ENCODE measurements around the gene RALA.

GRCh38 chr7:39734633-39735004, 111.2 kb downstream of the RALA start:
- TF ChIP-seq POLR2AphosphoS5 (IDR thresholded peaks at IDR 0.05; ENCODE audit: low read depth, low read length) (no peak), POLR2A (IDR thresholded peaks at IDR 0.05; ENCODE audit: low read depth, low read length) (no peak), SPI1 (IDR thresholded peaks at IDR 0.05; ENCODE audit: low read depth, low read length) (no peak), TAF1 (IDR thresholded peaks at IDR 0.05; ENCODE audit: low read depth, low read length) (no peak), PAX5 (IDR thresholded peaks at IDR 0.05; ENCODE audit: insufficient read depth, low read length, severe bottlenecking) (no peak)
